ENCODE measurements around the gene ANKMY1. TPM values are rescaled to one million over a fixed set of nuclear protein-coding genes. Genes with fewer than 3 reads are reported as not detected.

ANKMY1 gene
- total RNA-seq, 4 donors from 2014 or later, result 18.0 to 22.7 (median 21.1) TPM

DNA sequence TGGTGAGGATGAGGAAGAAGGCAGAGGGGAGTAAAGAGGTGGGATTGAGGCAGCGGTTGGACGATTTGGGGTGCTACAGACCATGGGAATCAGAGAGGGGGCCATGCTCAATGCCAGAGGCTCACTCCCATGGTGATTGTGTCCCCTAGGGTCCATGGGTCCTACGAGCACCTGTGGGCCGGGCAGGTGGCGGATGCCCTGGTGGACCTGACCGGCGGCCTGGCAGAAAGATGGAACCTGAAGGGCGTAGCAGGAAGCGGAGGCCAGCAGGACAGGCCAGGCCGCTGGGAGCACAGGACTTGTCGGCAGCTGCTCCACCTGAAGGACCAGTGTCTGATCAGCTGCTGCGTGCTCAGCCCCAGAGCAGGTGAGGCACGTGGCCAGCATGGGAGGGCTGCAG lies 34.0 kb upstream of the ANKMY1 start:
- no peak overlapping the region for H3K4me3 ChIP-seq (ENCODE audit: low read depth, poor library complexity, severe bottlenecking)
- 96 to 98% methylated on average over 13 of the region's 13 CpGs for WGBS, 2 donors
- no peak for TF ChIP-seq POLR2A (IDR thresholded peaks at IDR 0.05)
- TF ChIP-seq, protein P1, sequence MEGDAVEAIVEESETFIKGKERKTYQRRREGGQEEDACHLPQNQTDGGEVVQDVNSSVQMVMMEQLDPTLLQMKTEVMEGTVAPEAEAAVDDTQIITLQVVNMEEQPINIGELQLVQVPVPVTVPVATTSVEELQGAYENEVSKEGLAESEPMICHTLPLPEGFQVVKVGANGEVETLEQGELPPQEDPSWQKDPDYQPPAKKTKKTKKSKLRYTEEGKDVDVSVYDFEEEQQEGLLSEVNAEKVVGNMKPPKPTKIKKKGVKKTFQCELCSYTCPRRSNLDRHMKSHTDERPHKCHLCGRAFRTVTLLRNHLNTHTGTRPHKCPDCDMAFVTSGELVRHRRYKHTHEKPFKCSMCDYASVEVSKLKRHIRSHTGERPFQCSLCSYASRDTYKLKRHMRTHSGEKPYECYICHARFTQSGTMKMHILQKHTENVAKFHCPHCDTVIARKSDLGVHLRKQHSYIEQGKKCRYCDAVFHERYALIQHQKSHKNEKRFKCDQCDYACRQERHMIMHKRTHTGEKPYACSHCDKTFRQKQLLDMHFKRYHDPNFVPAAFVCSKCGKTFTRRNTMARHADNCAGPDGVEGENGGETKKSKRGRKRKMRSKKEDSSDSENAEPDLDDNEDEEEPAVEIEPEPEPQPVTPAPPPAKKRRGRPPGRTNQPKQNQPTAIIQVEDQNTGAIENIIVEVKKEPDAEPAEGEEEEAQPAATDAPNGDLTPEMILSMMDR (IDR thresholded peaks at IDR 0.05), result no peak
- DNase-seq (ENCODE audit: low spot score in 2 of 2), result no peak
- intact Hi-C loops (cut with DNase I; ENCODE audit: low total_unique reads), result no loop called here

DNA sequence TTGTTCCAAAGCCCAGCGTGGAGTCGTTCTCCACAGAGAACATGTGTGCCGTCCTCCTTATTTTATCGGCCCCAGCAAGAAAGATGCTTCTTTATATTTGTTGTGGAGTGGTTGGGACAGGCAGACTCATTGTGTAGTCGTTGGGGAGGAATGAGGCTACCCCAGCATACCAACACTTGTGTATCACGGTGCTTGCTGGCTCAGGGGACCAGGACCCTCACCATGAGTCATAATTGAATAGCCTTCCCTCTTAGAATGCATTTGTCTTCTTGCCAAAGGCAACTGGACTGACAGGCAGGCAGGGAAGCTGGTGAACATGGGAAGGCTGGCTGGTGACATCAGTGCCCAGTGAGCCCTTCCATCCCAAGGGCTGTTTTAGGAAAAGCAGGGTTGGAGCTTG lies 33.4 kb upstream of the ANKMY1 start:
- no peak for TF ChIP-seq POLR2A (IDR thresholded peaks at IDR 0.05)
- TF ChIP-seq, protein P1 (IDR thresholded peaks at IDR 0.05), result no peak
- 85 to 90% methylated on average over 6 of the region's 6 CpGs for WGBS, 2 donors
- no peak for DNase-seq (ENCODE audit: low spot score in 2 of 2)
- no peak overlapping the region for H3K4me3 ChIP-seq (ENCODE audit: low read depth, poor library complexity, severe bottlenecking)
- intact Hi-C loops (cut with DNase I; ENCODE audit: low total_unique reads), result no loop called here

DNA sequence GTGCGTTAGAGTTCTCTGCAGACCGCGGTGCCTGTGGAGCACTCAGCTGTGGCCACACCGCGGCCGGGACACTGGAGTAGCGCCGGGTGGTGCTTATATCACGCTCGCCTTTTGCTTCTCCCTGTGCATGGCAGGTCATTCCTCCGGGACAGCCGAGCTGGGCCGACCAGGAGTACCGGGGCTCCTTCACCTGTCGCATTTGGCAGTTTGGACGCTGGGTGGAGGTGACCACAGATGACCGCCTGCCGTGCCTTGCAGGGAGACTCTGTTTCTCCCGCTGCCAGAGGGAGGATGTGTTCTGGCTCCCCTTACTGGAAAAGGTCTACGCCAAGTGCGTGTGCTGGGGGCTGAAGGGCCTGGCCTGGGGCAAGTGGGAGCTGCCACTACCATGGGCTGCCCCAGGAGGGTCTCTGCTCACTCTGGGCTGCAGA lies 32.9 kb upstream of the ANKMY1 start:
- no peak for DNase-seq (ENCODE audit: low spot score in 2 of 2)
- no peak for TF ChIP-seq POLR2A (IDR thresholded peaks at IDR 0.05)
- TF ChIP-seq, protein P1 (IDR thresholded peaks at IDR 0.05), result no peak
- H3K4me3 ChIP-seq (ENCODE audit: low read depth, poor library complexity, severe bottlenecking), result no peak overlapping the region
- intact Hi-C loops (cut with DNase I; ENCODE audit: low total_unique reads), result no loop called here
- WGBS, 2 donors, result 94 to 98% methylated on average over 7 to 21 of the region's 21 CpGs

DNA sequence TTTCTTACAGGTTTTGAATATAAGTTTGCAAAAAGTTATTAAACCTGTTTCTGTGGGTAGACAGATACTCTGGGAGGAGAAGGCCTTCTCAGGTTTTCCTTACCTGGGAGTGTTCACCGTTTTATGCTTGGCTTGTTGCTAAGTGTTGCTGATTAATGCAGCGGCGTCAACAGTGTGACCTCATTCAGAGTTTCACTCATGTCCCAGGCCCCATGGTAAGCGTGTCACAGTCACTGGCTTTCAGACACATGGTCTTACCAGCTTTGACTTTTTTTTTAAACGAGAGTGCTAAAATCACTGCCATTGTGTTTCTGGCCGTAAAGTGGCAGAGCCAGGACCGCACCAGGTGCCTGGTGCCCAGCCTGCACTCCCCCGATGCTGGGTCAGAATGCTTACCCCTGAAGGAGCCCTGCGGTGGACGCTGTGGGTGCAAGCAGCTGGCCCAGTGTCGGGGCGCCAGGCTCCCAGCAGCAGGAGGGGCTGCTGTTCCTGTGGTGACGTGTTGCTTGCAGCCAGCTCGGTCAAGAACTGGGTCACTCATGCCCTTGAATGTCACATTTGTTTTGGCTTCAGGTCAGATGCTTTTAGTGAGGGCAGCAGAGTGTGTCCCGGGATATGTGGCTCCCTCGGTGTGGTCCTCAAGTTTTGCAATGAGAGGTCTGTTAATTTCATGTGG lies 32.2 kb upstream of the ANKMY1 start:
- H3K4me3 ChIP-seq (ENCODE audit: low read depth, poor library complexity, severe bottlenecking), result no peak overlapping the region
- intact Hi-C loops (cut with DNase I; ENCODE audit: low total_unique reads), result no loop called here
- WGBS, 2 donors, result 83 to 95% methylated on average over 14 to 16 of the region's 16 CpGs
- no peak for TF ChIP-seq POLR2A (IDR thresholded peaks at IDR 0.05)
- TF ChIP-seq, protein P1 (IDR thresholded peaks at IDR 0.05), result no peak
- DNase-seq (ENCODE audit: low spot score in 2 of 2), result no peak

DNA sequence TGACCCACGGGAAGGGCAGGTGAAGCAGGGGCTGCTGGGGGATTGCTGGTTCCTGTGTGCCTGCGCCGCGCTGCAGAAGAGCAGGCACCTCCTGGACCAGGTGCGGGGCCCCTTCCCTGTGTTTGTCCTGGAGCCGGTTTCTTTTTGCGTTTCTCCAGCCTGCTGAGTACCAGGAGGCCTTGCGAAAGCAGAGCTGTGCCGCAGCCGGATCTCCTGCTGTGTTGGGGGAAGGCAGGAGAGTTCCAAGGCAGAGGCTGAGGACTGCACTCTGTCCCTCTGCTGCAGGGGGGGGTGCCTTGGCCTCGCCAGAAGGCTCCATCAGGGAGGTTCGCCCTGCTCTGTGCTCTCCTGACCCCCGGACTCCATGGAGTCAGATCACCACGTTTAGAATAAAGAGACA lies 31.6 kb upstream of the ANKMY1 start:
- WGBS, 2 donors, result 83 to 89% methylated on average over 13 to 14 of the region's 14 CpGs
- intact Hi-C loops (cut with DNase I; ENCODE audit: low total_unique reads), result no loop called here
- DNase-seq (ENCODE audit: low spot score in 2 of 2), result no peak
- no peak overlapping the region for H3K4me3 ChIP-seq (ENCODE audit: low read depth, poor library complexity, severe bottlenecking)
- TF ChIP-seq, protein P1 (IDR thresholded peaks at IDR 0.05), result no peak
- no peak for TF ChIP-seq POLR2A (IDR thresholded peaks at IDR 0.05)

DNA sequence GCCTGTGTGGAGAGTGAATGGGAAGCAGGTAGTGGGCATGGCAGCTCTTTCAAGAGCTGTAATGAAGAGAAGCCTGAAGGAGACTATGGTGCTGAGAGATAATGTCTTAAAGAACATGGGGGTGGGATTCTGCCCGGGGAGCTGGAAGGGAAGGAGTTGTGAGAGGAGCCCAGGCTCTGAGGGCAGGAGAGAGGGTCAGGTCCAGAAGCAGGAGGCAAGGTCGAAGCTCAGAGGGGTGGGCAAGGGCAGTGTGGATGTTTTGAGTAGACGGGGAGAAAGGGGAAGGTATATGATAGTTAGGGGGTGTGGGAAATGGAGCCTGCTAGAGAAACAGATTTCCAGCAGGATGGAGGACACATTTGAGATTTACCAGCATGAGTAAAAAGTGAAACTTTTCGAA lies 30.9 kb upstream of the ANKMY1 start:
- intact Hi-C loops (cut with DNase I; ENCODE audit: low total_unique reads), result no loop called here
- TF ChIP-seq POLR2A (IDR thresholded peaks at IDR 0.05), result no peak
- TF ChIP-seq, protein P1 (IDR thresholded peaks at IDR 0.05), result no peak
- no peak overlapping the region for H3K4me3 ChIP-seq (ENCODE audit: low read depth, poor library complexity, severe bottlenecking)
- 76 to 84% methylated on average over 4 of the region's 4 CpGs for WGBS, 2 donors
- DNase-seq (ENCODE audit: low spot score in 2 of 2), result no peak

All from lower leg skin (tissue), 4 donors.